Activated T-cell treated with anti-CD3 and anti-CD28 coated beads, Interleukin-2, amount 50 U/mL, for 24 hours (primary cell): ENCODE data around the gene HDX.
"Not testable (repeated sequence)": the region's sequence is repeated elsewhere in the genome, so short reads cannot be mapped to it uniquely, and the experiment has no call there.

ENCODE experiments used
- DNase-seq: peaks from one replicate; pipeline ENCODE4 v3.0.0-alpha.2; 2020
- H3K27ac Mint-ChIP-seq: 2 replicates; pipeline ENCODE4 v1.8.0; 2020; ENCODE audit warnings: mild to moderate bottlenecking, mixed read lengths
- H3K27me3 Mint-ChIP-seq: 2 replicates; pipeline ENCODE4 v1.8.0; 2020; ENCODE audit warnings: mixed read lengths
- H3K36me3 Mint-ChIP-seq: 2 replicates; pipeline ENCODE4 v1.8.0; 2020; ENCODE audit warnings: low read depth, mixed read lengths
- H3K4me1 Mint-ChIP-seq: 2 replicates; pipeline ENCODE4 v1.8.0; 2020; ENCODE audit warnings: low read depth, mixed read lengths
- H3K4me3 Mint-ChIP-seq: 2 replicates; pipeline ENCODE4 v1.8.0; 2020; ENCODE audit warnings: mild to moderate bottlenecking, moderate library complexity, mixed read lengths
- H3K9me3 Mint-ChIP-seq: 2 replicates; pipeline ENCODE4 v1.8.0; 2020; ENCODE audit warnings: mixed read lengths

Gene HDX

DNA sequence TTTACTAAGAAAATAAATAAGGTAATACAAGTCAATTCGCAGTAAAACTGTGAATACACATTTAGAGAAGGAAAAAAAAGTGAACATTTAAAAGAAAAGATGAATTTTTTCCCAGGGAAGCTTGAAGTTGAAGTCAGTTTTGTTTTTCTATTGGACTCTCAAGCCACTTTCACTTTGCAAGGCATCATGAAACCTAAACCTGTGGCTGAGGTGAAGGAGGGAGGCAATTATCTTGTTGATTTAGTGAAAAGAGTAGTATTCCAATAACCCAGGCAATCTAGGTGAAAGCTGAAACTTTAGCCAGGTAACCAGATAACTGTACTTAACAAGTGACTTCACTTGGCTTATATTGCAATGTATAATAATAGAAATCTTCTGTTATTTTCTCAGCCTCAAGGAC is 138.6 kb downstream of the HDX start:
- H3K27me3 Mint-ChIP-seq = peaks cover 15% of the 10 kb centered on the region
- H3K9me3 Mint-ChIP-seq = peaks cover 1% of the 10 kb centered on the region
- no peaks in the 10 kb centered on the region for H3K36me3 Mint-ChIP-seq
- no peak overlapping the region for H3K27ac Mint-ChIP-seq
- H3K4me1 Mint-ChIP-seq = no peaks in the 10 kb centered on the region
- H3K4me3 Mint-ChIP-seq = no peak overlapping the region
- no peak for DNase-seq

DNA sequence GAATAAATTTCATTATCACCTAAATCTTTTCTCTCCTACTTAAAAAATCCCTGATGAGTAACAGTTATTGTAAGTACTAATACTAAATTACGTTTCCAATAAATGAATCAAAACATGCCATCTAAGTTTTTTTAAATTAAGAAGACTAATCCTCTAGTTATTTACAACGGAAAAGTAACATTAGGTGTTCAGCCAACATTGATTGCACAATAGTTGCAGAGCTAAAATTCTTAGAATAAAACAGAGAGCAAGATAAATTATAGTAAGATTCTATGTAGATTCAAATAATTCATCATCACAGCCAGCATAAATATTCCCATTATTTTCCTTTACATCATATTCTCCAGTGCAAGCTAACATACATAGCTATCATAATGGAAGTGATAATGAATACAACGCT is 139.2 kb downstream of the HDX start:
- no peaks in the 10 kb centered on the region for H3K36me3 Mint-ChIP-seq
- no peak overlapping the region for H3K27ac Mint-ChIP-seq
- no peak overlapping the region for H3K4me3 Mint-ChIP-seq
- H3K4me1 Mint-ChIP-seq = no peaks in the 10 kb centered on the region
- DNase-seq = no peak
- H3K9me3 Mint-ChIP-seq = peaks cover 1% of the 10 kb centered on the region
- peaks cover 15% of the 10 kb centered on the region for H3K27me3 Mint-ChIP-seq

DNA sequence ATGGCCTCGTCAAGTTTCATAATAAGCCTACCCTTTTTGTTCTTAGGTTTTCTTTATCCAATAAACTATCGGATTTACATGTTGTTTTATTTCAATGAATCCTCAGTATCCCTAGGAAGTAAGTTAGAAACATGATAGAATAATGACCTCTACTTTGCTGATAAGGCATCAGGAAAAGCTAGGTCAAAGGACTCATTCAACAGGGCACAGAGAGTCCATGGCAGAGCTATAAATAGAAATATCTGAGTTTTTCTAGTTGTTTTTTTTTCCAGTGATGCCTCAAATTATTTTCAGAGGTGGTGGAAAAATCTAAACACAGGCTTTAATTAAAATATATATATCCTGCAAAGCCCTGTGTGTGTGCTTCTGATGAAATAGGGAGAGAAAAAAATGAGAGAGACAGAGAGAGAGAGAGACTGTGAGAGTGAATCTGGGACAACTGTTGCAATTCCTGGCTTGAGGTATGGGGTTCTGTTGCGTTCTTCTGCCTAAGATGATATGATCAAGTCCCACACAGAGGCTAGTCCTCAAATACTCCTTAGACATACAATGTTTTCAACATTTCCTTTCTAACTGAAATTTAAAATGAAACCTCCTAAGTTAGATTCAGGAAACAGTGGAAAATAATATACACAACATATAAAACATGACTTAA is 139.9 kb downstream of the HDX start:
- Mint-ChIP-seq H3K36me3 (no peaks in the 10 kb centered on the region), H3K4me1 (no peaks in the 10 kb centered on the region), H3K4me3 (no peak overlapping the region), H3K27ac (no peak overlapping the region), H3K9me3 (peaks cover 1% of the 10 kb centered on the region), H3K27me3 (peaks cover 15% of the 10 kb centered on the region)
- DNase-seq = no peak

DNA sequence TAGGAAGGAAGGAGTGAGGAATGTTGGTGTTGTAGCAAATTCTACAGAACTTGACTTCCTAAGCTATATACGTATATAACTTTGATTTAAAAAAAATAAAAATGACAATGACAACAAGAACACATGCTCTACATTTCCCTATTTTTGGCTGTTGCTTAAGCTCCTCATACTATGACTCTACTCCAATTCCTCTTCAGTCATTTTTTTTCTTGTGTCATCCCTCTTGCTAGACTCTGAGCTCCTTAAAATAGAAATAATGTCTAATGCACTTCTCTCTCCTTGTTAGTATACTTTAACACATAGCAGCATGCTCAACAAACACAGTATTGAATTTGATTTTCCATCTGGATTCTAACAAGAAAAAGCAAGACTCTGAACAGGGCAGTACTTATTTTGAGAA is 144.0 kb downstream of the HDX start:
- H3K4me3 Mint-ChIP-seq = no peak overlapping the region
- no peak for DNase-seq

DNA sequence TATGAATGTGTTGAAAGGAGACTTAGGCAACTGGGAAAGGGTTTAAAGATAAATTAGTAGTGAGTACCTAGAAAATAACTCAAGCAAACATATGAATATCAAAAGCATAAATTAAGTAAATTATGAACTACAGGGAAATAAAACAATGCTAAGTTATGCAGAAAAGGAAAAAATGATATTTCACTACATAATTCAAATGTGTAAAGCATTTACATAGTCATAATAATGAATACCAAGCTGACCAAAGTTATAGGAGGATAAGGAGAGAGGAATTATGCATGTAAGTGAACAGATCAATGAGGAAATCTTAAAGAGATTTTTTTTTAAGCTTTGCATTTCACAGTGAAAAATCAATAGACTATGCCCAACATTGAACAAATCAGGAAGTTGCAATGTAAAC is 145.0 kb downstream of the HDX start:
- Mint-ChIP-seq H3K27ac (no peak overlapping the region), H3K9me3 (no peaks in the 10 kb centered on the region), H3K36me3 (no peaks in the 10 kb centered on the region), H3K4me1 (no peaks in the 10 kb centered on the region), H3K27me3 (peaks cover 10% of the 10 kb centered on the region), H3K4me3 (no peak overlapping the region)
- no peak for DNase-seq

More for the DNA sequence above, 144.0 kb downstream of the HDX start:
- Mint-ChIP-seq H3K27me3 (peaks cover 10% of the 10 kb centered on the region), H3K9me3 (no peaks in the 10 kb centered on the region), H3K4me1 (no peaks in the 10 kb centered on the region), H3K36me3 (no peaks in the 10 kb centered on the region), H3K27ac (no peak overlapping the region)

DNA sequence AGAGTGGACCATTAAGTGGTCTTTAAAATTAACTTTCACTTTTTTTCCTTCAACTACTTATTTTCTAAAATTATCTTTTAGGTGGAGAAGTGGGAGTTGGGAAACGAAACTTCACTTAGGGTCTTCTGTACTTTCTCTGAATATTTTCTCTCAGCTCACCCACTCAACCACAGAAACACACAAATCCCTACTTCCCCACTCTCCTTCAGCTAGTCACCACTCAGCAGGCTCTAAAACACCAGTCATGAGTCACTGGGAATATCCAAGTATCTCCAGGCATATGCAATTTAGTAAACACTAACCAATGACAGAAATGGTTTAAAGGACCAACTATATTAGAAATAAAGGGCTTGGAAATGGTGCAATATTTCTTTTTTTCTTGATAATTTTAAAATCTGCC is 161.3 kb downstream of the HDX start:
- H3K36me3 Mint-ChIP-seq = no peaks in the 10 kb centered on the region
- no peaks in the 10 kb centered on the region for H3K9me3 Mint-ChIP-seq
- DNase-seq = no peak
- no peak overlapping the region for H3K4me3 Mint-ChIP-seq
- no peak overlapping the region for H3K27ac Mint-ChIP-seq
- peaks cover 9% of the 10 kb centered on the region for H3K27me3 Mint-ChIP-seq
- no peaks in the 10 kb centered on the region for H3K4me1 Mint-ChIP-seq

DNA sequence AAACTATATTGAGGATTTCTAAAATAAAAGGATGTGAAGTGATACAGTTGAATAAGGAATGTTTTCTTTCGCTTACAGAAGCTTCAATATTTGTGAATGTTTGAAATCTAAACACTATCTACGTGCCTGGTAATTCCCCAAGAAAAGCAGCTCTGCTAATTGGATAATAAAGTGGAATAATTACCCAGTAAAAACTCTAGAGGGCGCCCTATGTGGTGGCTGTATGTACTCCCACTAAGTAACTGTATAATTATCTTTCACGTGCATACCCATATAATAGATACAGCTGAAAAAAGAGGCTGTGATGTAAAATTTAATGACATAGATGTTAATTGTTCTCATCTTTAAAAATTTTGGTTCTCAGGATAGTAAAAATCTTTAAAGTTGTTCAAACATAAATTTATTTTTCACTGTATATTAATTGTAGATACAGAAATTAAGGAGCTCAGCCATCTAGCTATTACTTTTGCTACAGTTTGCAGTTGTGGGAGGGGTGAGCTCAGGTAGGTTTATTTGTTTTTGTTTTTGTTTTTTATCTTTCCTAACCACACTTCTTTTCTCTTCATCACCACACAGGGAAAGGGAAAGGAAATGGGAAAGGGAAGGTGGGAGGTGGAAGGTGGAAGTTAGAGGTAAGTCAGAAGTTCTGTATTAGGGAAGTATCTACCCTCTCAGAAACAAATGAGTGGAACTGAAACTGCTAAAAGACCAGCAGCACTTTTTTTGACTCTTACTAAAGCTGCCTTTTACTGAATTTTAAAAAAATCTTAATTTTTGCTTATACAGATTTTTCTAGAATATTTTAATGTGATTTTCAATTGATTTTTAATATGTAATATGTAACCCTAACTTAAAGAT is 162.5 kb downstream of the HDX start:
- DNase-seq = no peak
- no peak overlapping the region for H3K27ac Mint-ChIP-seq
- no peaks in the 10 kb centered on the region for H3K36me3 Mint-ChIP-seq
- no peaks in the 10 kb centered on the region for H3K4me1 Mint-ChIP-seq
- peaks cover 9% of the 10 kb centered on the region for H3K27me3 Mint-ChIP-seq
- H3K9me3 Mint-ChIP-seq = no peaks in the 10 kb centered on the region
- no peak overlapping the region for H3K4me3 Mint-ChIP-seq

DNA sequence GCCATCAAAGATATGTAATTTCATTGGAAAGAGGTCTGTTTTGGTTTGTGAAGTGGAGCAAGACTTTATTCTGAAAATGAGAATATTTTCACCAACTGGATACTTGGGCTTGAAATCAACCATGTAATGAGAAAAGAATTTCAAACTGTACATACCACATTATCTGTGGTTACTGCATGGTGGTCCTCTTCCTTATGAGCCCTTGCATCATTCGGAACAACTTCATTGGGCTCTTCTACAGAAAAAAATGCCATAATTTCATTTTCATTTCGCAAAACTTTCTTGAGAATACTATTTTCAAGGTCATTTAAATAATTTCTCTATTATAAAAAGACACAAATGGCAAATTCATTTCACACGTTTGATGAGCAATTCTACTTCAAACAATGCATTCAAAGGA is 165.6 kb downstream of the HDX start:
- Mint-ChIP-seq H3K4me1 (no peaks in the 10 kb centered on the region), H3K27me3 (peaks cover 9% of the 10 kb centered on the region), H3K4me3 (no peak overlapping the region), H3K9me3 (no peaks in the 10 kb centered on the region), H3K36me3 (no peaks in the 10 kb centered on the region), H3K27ac (no peak overlapping the region)
- DNase-seq = no peak

DNA sequence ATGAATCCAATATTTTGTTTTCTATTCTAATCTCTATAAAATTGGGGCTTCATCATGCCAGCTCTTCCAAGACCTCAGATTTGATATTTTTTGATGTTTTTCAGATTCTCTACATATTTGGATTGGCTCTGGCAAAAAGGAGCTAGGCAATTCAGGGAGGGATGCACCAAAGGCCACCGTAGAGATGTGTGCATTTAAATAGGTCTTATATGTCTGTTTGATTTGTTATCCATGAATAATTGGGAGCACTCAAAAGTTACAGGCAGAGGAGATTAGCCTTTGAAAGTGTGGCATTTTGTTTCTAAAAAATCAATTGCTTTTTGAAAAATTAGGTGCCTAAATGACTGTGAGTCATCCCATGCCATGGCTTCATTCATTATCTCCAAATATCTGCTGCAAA is 167.1 kb downstream of the HDX start:
- H3K4me1 Mint-ChIP-seq = no peaks in the 10 kb centered on the region
- DNase-seq = no peak
- H3K9me3 Mint-ChIP-seq = no peaks in the 10 kb centered on the region
- H3K27me3 Mint-ChIP-seq = peaks cover 6% of the 10 kb centered on the region
- no peak overlapping the region for H3K27ac Mint-ChIP-seq
- H3K36me3 Mint-ChIP-seq = no peaks in the 10 kb centered on the region
- H3K4me3 Mint-ChIP-seq = no peak overlapping the region

DNA sequence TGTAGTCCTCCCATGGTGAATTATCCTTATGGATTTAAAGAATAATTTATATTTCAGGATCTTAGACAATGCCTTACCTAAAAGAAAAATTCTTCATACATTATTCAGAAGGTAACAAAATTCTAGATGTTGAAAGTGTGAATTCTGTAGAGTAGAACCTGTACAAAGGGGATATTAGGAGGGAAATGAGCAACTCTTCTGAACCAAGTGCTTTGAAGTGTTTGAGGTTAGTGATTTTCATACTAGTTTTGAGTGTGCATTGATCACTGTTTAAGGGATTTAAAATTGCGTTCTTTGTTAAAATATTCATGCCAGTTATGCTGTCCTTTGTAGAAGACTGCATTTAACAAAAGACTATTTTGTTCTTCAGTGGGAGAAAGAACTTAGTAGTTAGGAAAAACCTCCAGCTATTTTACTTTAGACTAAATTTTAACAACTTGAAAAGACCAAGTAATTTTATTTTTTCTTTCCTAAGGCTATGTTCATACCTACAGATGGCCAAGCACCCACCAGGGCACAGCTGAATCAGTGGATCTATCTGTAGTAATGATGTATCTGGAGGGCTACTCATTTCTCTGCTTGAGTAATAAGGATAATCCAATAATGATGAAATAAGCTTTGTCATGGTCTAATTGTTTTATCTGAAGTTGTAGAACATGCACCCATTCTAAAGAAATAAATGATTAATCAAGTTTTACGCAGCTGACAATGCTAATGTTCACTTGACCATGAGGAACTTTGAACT is 180.0 kb downstream of the HDX start:
- no peak overlapping the region for H3K4me3 Mint-ChIP-seq
- no peaks in the 10 kb centered on the region for H3K4me1 Mint-ChIP-seq
- no peak for DNase-seq
- peaks cover 5% of the 10 kb centered on the region for H3K27me3 Mint-ChIP-seq
- no peak overlapping the region for H3K27ac Mint-ChIP-seq
- no peaks in the 10 kb centered on the region for H3K9me3 Mint-ChIP-seq
- no peaks in the 10 kb centered on the region for H3K36me3 Mint-ChIP-seq

DNA sequence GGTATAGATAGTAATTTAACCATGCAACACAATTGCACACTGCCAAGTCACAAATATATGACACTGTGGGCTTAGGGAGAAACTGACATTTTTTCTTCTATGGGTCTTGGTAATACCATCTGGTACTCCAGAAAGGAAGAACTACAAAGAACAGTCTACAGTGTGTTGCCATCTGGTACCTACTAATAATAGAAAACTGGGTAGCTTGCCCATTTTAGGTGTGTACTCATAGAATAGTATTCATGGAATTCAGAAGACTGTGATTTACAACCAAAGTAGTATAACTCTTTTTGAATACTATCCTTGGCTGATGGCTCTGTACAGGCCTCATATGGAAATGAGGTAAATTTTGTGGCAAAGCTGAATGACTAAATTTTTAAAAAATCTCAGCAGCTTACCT is 181.6 kb downstream of the HDX start:
- no peak overlapping the region for H3K4me3 Mint-ChIP-seq
- no peaks in the 10 kb centered on the region for H3K36me3 Mint-ChIP-seq
- peaks cover 2% of the 10 kb centered on the region for H3K27me3 Mint-ChIP-seq
- H3K4me1 Mint-ChIP-seq = no peaks in the 10 kb centered on the region
- peaks cover 5% of the 10 kb centered on the region for H3K9me3 Mint-ChIP-seq
- no peak overlapping the region for H3K27ac Mint-ChIP-seq
- DNase-seq = no peak

DNA sequence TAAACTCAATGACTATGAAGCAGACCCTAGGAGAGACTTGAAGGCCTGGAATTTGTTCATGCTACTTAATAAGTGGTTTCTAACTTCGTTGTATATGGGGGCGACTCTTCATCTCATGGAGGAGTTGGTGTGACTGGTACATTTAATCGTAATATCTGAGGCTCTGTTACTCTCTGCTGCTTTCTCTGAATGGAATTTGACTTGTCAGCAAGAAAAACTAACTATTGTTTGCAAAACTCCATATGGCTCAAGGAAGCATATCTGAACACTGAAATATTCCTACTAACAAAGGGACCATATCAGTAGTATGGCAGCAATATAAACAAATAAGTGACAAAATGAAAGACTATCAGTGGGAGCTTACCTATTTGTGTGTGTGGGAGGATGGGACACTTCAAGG is 182.2 kb downstream of the HDX start:
- no peak for DNase-seq
- Mint-ChIP-seq H3K4me3 (no peak overlapping the region), H3K36me3 (no peaks in the 10 kb centered on the region), H3K9me3 (peaks cover 6% of the 10 kb centered on the region), H3K27me3 (peaks cover 5% of the 10 kb centered on the region), H3K27ac (no peak overlapping the region), H3K4me1 (no peaks in the 10 kb centered on the region)

DNA sequence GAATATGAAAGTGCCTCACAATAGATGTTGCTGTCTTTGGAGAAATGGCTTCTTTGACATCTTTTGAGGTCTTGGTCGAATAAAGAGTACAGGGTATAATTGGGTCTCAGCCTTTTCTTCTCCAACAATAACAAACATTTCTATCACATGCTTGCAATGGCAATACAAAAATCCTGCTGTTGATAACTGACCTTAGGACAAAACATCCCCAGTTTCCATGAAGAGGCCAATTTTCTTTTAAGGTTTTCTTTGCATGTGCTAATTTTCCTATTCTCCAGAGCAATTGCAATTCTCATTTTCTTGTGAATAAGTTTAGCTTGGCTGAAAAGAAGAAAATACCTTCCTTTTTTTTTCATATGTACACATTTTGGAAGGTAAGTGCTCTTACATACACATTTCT is 183.6 kb downstream of the HDX start:
- DNase-seq = no peak
- H3K4me1 Mint-ChIP-seq = no peaks in the 10 kb centered on the region
- peaks cover 10% of the 10 kb centered on the region for H3K27me3 Mint-ChIP-seq
- peaks cover 6% of the 10 kb centered on the region for H3K9me3 Mint-ChIP-seq
- H3K36me3 Mint-ChIP-seq = no peaks in the 10 kb centered on the region
- H3K4me3 Mint-ChIP-seq = no peak overlapping the region
- H3K27ac Mint-ChIP-seq = no peak overlapping the region

DNA sequence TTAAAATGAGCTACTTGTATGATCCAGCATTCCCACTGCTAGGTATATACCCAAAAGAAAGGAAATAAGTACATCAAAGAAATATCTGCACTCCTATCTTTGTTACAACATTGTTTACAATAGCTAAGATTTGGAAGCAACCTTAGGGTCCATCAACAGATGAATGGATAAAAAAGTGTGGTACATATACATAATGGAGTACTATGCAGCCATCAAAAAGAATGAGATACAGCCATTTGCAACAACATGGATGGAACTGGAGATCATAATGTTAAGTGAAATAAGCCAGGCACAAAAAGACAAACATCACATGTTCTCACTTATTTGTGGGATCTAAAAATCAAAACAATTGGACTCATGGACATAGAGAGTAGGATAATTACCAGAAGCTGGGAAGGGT is 186.3 kb downstream of the HDX start:
- H3K9me3 Mint-ChIP-seq, DNase-seq, H3K36me3 Mint-ChIP-seq, H3K27me3 Mint-ChIP-seq, H3K4me3 Mint-ChIP-seq, H3K4me1 Mint-ChIP-seq, H3K27ac Mint-ChIP-seq: not testable (repeated sequence)
